ENCODE measurements around the gene NFATC1. TPM values are rescaled to one million over a fixed set of nuclear protein-coding genes. Genes with fewer than 3 reads are reported as not detected.

Gene NFATC1
- total and polyA plus RNA-seq, 9 donors: 8.4 to 28.3 (median 12.2) TPM

- peaks cover 6% of the 10 kb centered on the region for H3K4me1 ChIP-seq (ENCODE audit: insufficient read depth)
- no peak for TF ChIP-seq POLR2A (IDR thresholded peaks at IDR 0.05)
- no peak for TF ChIP-seq EP300 (IDR thresholded peaks at IDR 0.05)
- TF ChIP-seq, protein P1, sequence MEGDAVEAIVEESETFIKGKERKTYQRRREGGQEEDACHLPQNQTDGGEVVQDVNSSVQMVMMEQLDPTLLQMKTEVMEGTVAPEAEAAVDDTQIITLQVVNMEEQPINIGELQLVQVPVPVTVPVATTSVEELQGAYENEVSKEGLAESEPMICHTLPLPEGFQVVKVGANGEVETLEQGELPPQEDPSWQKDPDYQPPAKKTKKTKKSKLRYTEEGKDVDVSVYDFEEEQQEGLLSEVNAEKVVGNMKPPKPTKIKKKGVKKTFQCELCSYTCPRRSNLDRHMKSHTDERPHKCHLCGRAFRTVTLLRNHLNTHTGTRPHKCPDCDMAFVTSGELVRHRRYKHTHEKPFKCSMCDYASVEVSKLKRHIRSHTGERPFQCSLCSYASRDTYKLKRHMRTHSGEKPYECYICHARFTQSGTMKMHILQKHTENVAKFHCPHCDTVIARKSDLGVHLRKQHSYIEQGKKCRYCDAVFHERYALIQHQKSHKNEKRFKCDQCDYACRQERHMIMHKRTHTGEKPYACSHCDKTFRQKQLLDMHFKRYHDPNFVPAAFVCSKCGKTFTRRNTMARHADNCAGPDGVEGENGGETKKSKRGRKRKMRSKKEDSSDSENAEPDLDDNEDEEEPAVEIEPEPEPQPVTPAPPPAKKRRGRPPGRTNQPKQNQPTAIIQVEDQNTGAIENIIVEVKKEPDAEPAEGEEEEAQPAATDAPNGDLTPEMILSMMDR (IDR thresholded peaks at IDR 0.05): no peak
- peak in 2 of 5 donors; percentile 8 to 10 for DNase-seq
- H3K27ac ChIP-seq: no peak overlapping the region
- WGBS, 3 donors: 41 to 52% (median 45%) methylated on average over 8 to 9 of the region's 9 CpGs
- intact Hi-C loops (cut with DNase I): no loop called here
- H3K9me3 ChIP-seq: no peaks in the 10 kb centered on the region
- no peak overlapping the region for H3K4me3 ChIP-seq
- H3K27me3 ChIP-seq: no peaks in the 10 kb centered on the region
- H3K36me3 ChIP-seq: no peaks in the 10 kb centered on the region
Observed at GRCh38 chr18:79520478-79521390, 125.0 kb downstream of the NFATC1 start.

DNA sequence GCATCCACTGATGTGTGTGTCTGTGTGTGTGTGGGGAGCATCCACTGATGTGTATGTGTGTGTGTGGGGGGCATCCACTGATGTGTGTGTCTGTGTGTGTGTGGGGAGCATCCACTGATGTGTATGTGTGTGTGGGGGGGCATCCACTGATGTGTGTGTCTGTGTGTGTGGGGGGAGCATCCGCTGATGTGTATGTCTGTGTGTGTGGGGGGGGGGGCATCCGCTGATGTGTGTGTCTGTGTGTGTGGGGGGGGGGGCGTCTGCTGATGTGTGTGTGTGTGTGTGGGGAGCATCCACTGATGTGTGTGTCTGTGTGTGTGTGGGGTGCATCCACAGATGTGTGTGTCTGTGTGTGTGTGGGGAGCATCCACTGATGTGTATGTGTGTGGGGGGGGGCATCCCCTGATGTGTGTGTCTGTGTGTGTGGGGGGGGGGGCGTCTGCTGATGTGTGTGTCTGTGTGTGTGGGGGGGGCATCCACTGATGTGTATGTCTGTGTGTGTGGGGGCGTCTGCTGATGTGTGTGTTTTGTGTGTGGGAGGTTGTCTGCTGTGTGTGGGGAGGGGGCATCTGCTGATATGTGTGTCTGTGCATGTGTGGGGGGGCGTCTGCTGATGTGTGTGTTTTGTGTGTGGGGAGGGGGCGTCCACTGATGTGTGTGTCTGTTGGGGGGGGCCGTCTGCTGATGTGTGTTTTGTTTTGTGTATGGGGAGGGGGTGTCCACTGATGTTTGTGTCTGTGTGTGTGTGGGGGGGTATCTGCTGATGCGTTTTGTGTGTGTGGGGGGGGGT, 125.9 kb downstream of the NFATC1 start:
- intact Hi-C loops (cut with DNase I): no loop called here
- no peaks in the 10 kb centered on the region for H3K36me3 ChIP-seq
- H3K9me3 ChIP-seq: no peaks in the 10 kb centered on the region
- no peaks in the 10 kb centered on the region for H3K27me3 ChIP-seq
- WGBS, 3 donors: 46 to 57% (median 52%) methylated on average over 6 to 9 of the region's 9 CpGs
- DNase-seq: peak in 1 of 5 donors; percentile 12
- peaks cover 6% of the 10 kb centered on the region for H3K4me1 ChIP-seq (ENCODE audit: insufficient read depth)
- no peak overlapping the region for H3K4me3 ChIP-seq
- TF ChIP-seq EP300 (IDR thresholded peaks at IDR 0.05) (no peak), POLR2A (IDR thresholded peaks at IDR 0.05) (no peak)
- TF ChIP-seq, protein P1 (IDR thresholded peaks at IDR 0.05): no peak
- no peak overlapping the region for H3K27ac ChIP-seq

DNA sequence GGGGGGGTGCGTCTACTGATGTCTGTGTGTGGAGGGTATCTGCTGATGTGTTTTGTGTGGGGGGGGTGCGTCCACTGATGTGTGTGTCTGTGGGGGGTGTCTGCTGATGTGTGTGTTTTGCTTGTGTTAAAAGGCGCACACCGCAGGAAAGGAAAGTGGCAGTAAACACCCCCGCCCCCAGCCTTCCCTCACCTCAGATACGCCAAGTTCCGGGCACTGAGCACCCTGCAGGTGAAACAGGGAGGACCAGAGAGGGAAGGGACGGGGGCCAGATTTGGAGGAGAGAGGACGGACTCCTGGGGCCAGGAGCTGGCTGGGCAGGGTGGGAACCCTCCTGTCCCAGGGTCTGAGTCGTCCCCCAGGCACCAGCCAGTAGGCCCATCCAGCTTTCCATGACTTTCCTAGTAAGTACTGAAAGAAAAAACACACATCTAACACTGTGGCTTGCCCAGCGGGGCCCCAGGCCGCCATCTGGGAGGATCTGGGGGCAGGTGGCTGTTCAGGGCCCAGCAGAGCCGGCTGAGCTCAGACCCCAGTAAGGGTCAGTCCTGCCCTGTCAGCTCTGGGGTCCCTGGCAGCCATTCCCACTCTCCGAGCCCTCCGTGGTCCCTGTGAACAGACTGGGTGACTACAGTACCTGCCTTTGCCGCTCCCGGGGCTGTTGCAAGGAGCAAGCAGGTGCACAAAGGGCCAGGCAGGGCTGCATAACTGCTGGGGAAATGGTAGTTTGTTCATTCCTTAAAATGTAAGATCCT, 126.9 kb downstream of the NFATC1 start:
- no peak overlapping the region for H3K27ac ChIP-seq
- intact Hi-C loops (cut with DNase I): no loop called here
- H3K4me1 ChIP-seq (ENCODE audit: insufficient read depth): peaks cover 6% of the 10 kb centered on the region
- 92 to 97% (median 93%) methylated on average over 16 to 17 of the region's 17 CpGs for WGBS, 3 donors
- no peaks in the 10 kb centered on the region for H3K36me3 ChIP-seq
- peak in 4 of 5 donors; percentile 7 to 29 (median 15) for DNase-seq
- H3K27me3 ChIP-seq: no peaks in the 10 kb centered on the region
- no peak overlapping the region for H3K4me3 ChIP-seq
- no peaks in the 10 kb centered on the region for H3K9me3 ChIP-seq
- TF ChIP-seq, protein P1 (IDR thresholded peaks at IDR 0.05): no peak
- TF ChIP-seq EP300 (IDR thresholded peaks at IDR 0.05) (no peak), POLR2A (IDR thresholded peaks at IDR 0.05) (no peak)

DNA sequence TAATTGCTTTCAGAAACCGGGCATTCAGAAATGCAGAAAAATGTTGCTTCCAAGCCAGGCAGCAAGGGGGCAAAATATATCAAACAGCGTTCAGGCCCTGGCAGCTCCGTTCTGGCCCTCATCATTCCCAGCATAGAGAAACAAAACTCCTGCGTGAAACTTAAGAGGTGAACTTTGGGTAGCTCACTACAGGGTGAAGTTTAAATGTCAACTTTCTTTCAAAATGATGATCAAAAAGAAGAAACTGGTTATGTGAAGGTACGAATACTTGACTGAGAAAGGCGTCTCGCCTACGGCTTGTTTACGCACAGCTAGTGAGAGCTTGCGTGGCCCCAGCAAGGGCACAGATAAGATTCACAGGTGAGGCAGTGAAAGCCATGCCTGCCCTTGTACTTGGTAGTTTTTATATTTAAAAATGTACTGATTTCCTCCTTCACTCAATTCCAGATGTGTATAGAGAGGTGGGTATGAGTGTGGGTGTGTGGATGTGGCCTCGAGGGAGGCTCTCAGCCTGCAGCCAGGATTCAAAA, 127.5 kb downstream of the NFATC1 start:
- intact Hi-C loops (cut with DNase I): no loop called here
- no peaks in the 10 kb centered on the region for H3K9me3 ChIP-seq
- H3K36me3 ChIP-seq: no peaks in the 10 kb centered on the region
- WGBS, 3 donors: 87 to 88% (median 87%) methylated on average over 11 of the region's 11 CpGs
- no peaks in the 10 kb centered on the region for H3K27me3 ChIP-seq
- H3K4me3 ChIP-seq: no peak overlapping the region
- TF ChIP-seq, protein P1 (IDR thresholded peaks at IDR 0.05): no peak
- TF ChIP-seq POLR2A (IDR thresholded peaks at IDR 0.05) (no peak), EP300 (IDR thresholded peaks at IDR 0.05) (no peak)
- DNase-seq: peak in 1 of 5 donors; percentile 8
- H3K4me1 ChIP-seq (ENCODE audit: insufficient read depth): peaks cover 6% of the 10 kb centered on the region
- H3K27ac ChIP-seq: no peak overlapping the region

All from ovary (tissue), 9 donors.